Frontal cortex (tissue), 4 donors: Measurements from ENCODE around the gene GP1BB. TPM values are rescaled to one million over a fixed set of nuclear protein-coding genes. Genes with fewer than 3 reads are reported as not detected.

Source experiments
- DNase-seq, 2 donors: peaks; one replicate each; pipeline ENCODE4 v3.0.0; 2012; ENCODE audit warnings: low spot score in 2 of 2
- FAIRE-seq: peaks from 2 replicates; lab custom pipeline; 2012; peaks lifted over from hg19 to GRCh38; lab: Jason Lieb, UNC
- total RNA-seq: library from RNA; depleted of rRNA; stranded (reverse); fragments of >200 nt; gene quantifications from one replicate; pipeline ENCODE4 v1.2.3, GENCODE V29; 2014
- donor health status: control.
- donor health status: control.
- donor health status: control.

Gene GP1BB
- total RNA-seq, 1 donor from 2014 or later = 24.1 TPM

- DNase-seq (no peak), FAIRE-seq (no peak)
Observed at GRCh38 chr22:19735665-19736510, 12.5 kb downstream of the GP1BB start.

- FAIRE-seq = no peak
- no peak for DNase-seq
Observed at GRCh38 chr22:19737846-19738663, 14.7 kb downstream of the GP1BB start.

GRCh38 chr22:19738664-19739447, 15.5 kb downstream of the GP1BB start:
- no peak for DNase-seq
- no peak for FAIRE-seq

GRCh38 chr22:19739448-19739895, 16.1 kb downstream of the GP1BB start:
- FAIRE-seq (no peak), DNase-seq (no peak)

- FAIRE-seq (no peak), DNase-seq (no peak)
Observed at GRCh38 chr22:19739911-19740449, 16.6 kb downstream of the GP1BB start.

- FAIRE-seq (no peak), DNase-seq (no peak)
Observed at GRCh38 chr22:19740586-19740985, 17.2 kb downstream of the GP1BB start.

GRCh38 chr22:19741053-19741452, 17.7 kb downstream of the GP1BB start:
- FAIRE-seq (no peak), DNase-seq (no peak)

GRCh38 chr22:19742160-19743066, 19.1 kb downstream of the GP1BB start:
- DNase-seq (no peak), FAIRE-seq (no peak)

- DNase-seq (no peak), FAIRE-seq (no peak)
Observed at GRCh38 chr22:19743081-19743480, 19.7 kb downstream of the GP1BB start.

GRCh38 chr22:19743651-19744050, 20.3 kb downstream of the GP1BB start:
- DNase-seq = no peak
- no peak for FAIRE-seq

- FAIRE-seq (no peak), DNase-seq (no peak)
Observed at GRCh38 chr22:19744350-19745006, 21.1 kb downstream of the GP1BB start.

- no peak for DNase-seq
- no peak for FAIRE-seq
Observed at GRCh38 chr22:19745155-19746101, 22.1 kb downstream of the GP1BB start.

GRCh38 chr22:19746726-19747125, 23.4 kb downstream of the GP1BB start:
- DNase-seq (no peak), FAIRE-seq (no peak)

- DNase-seq = no peak
- no peak for FAIRE-seq
Observed at GRCh38 chr22:19747551-19747950, 24.2 kb downstream of the GP1BB start.

GRCh38 chr22:19748139-19748538, 24.8 kb downstream of the GP1BB start:
- no peak for FAIRE-seq
- DNase-seq = no peak

GRCh38 chr22:19748991-19749664, 25.8 kb downstream of the GP1BB start:
- no peak for FAIRE-seq
- no peak for DNase-seq

GRCh38 chr22:19749876-19750275, 26.5 kb downstream of the GP1BB start:
- DNase-seq = no peak
- FAIRE-seq = no peak
